ENCODE results near the gene TMEM222. TPM values are rescaled to one million over a fixed set of nuclear protein-coding genes. Genes with fewer than 3 reads are reported as not detected.

The TMEM222 gene
- total RNA-seq, 1 donor from 2014 or later, result 7.4 TPM

GRCh38 chr1:27306071-27306470 is 15.9 kb upstream of the TMEM222 start:
- no peak for TF ChIP-seq CTCF (IDR thresholded peaks at IDR 0.05)
- TF ChIP-seq EZH2 (IDR thresholded peaks at IDR 0.05), result no peak
- TF ChIP-seq EZH2phosphoT487 (IDR thresholded peaks at IDR 0.05), result no peak
- no peaks in the 10 kb centered on the region for H3K9me3 ChIP-seq (ENCODE audit: low read depth)
- H3K36me3 ChIP-seq, result no peaks in the 10 kb centered on the region
- H2AFZ ChIP-seq (replicated peaks), result no peak overlapping the region
- peak overlapping the region; percentile 95 for H3K27ac ChIP-seq
- no peak overlapping the region for H3K4me3 ChIP-seq
- H4K20me1 ChIP-seq (ENCODE audit: low read depth), result no peaks in the 10 kb centered on the region
- Mint-ChIP-seq H3K36me3 (peaks cover 5% of the 10 kb centered on the region), H3K9me3 (no peaks in the 10 kb centered on the region), H3K4me1 (peaks cover 36% of the 10 kb centered on the region), H3K4me3 (no peak overlapping the region), H3K27me3 (ENCODE audit: insufficient read depth, low read depth) (peaks cover 5% of the 10 kb centered on the region), H3K27ac (peak overlapping the region; percentile 88)
- H3F3A ChIP-seq (ENCODE audit: low read depth), result peaks cover 43% of the 10 kb centered on the region
- no peak overlapping the region for H3K9ac ChIP-seq
- H3K27me3 ChIP-seq, result no peaks in the 10 kb centered on the region
- no peaks in the 10 kb centered on the region for H3K79me2 ChIP-seq (ENCODE audit: low read depth)
- no peak for DNase-seq (ENCODE audit: low spot score)
- H3K4me2 ChIP-seq, result peak overlapping the region; percentile 73
- H3K4me1 ChIP-seq, result peaks cover 33% of the 10 kb centered on the region

GRCh38 chr1:27306892-27307761 is 14.8 kb upstream of the TMEM222 start:
- H3K27ac ChIP-seq, result peak overlapping the region; percentile 95
- H3K9me3 Mint-ChIP-seq, result no peaks in the 10 kb centered on the region

GRCh38 chr1:27307874-27308598 is 13.9 kb upstream of the TMEM222 start:
- Mint-ChIP-seq H3K27me3 (ENCODE audit: insufficient read depth, low read depth) (peaks cover 2% of the 10 kb centered on the region), H3K4me1 (peaks cover 31% of the 10 kb centered on the region), H3K27ac (peak overlapping the region; percentile 82), H3K36me3 (peaks cover 3% of the 10 kb centered on the region), H3K4me3 (no peak overlapping the region), H3K9me3 (no peaks in the 10 kb centered on the region)
- TF ChIP-seq CTCF (IDR thresholded peaks at IDR 0.05) (peak; percentile 11), EZH2phosphoT487 (IDR thresholded peaks at IDR 0.05) (no peak)
- no peaks in the 10 kb centered on the region for H3K27me3 ChIP-seq
- H2AFZ ChIP-seq (replicated peaks), result no peak overlapping the region
- H3K9me3 ChIP-seq (ENCODE audit: low read depth), result no peaks in the 10 kb centered on the region
- H3F3A ChIP-seq (ENCODE audit: low read depth), result peaks cover 43% of the 10 kb centered on the region
- no peak overlapping the region for H3K4me3 ChIP-seq
- peak; percentile 39 for DNase-seq (ENCODE audit: low spot score)
- H3K9ac ChIP-seq, result no peak overlapping the region
- peak overlapping the region; percentile 73 for H3K4me2 ChIP-seq
- no peaks in the 10 kb centered on the region for H4K20me1 ChIP-seq (ENCODE audit: low read depth)
- H3K79me2 ChIP-seq (ENCODE audit: low read depth), result no peaks in the 10 kb centered on the region
- H3K27ac ChIP-seq, result peak overlapping the region; percentile 95
- no peaks in the 10 kb centered on the region for H3K36me3 ChIP-seq
- H3K4me1 ChIP-seq, result peaks cover 30% of the 10 kb centered on the region

More at GRCh38 chr1:27306892-27307761, 14.8 kb upstream of the TMEM222 start:
- TF ChIP-seq CTCF (IDR thresholded peaks at IDR 0.05), result peak; percentile 30
- TF ChIP-seq EZH2 (IDR thresholded peaks at IDR 0.05), result no peak
- peaks cover 30% of the 10 kb centered on the region for H3K4me1 ChIP-seq
- peak overlapping the region; percentile 79 for H3K27ac Mint-ChIP-seq
- no peak overlapping the region for H2AFZ ChIP-seq (replicated peaks)
- peaks cover 43% of the 10 kb centered on the region for H3F3A ChIP-seq (ENCODE audit: low read depth)
- peak overlapping the region; percentile 77 for H3K4me3 Mint-ChIP-seq
- H3K9me3 ChIP-seq (ENCODE audit: low read depth), result no peaks in the 10 kb centered on the region
- DNase-seq (ENCODE audit: low spot score), result peak; percentile 83
- H3K9ac ChIP-seq, result no peak overlapping the region
- peaks cover 4% of the 10 kb centered on the region for H3K27me3 Mint-ChIP-seq (ENCODE audit: insufficient read depth, low read depth)
- no peaks in the 10 kb centered on the region for H4K20me1 ChIP-seq (ENCODE audit: low read depth)
- H3K4me2 ChIP-seq, result peak overlapping the region; percentile 73
- H3K79me2 ChIP-seq (ENCODE audit: low read depth), result no peaks in the 10 kb centered on the region
- no peaks in the 10 kb centered on the region for H3K36me3 ChIP-seq
- H3K4me1 Mint-ChIP-seq, result peaks cover 31% of the 10 kb centered on the region
- peak overlapping the region; percentile 27 for H3K4me3 ChIP-seq
- peaks cover 3% of the 10 kb centered on the region for H3K36me3 Mint-ChIP-seq
- no peaks in the 10 kb centered on the region for H3K27me3 ChIP-seq
